ENCODE measurements around the gene GALNT15. TPM values are rescaled to one million over a fixed set of nuclear protein-coding genes. Genes with fewer than 3 reads are reported as not detected.
A peak's percentile ranks its signal among the peaks of the same experiment; 100 is the strongest.

GALNT15 gene
- total RNA-seq, 1 donor from 2014 or later: 0.08 TPM

- H3K4me1 Mint-ChIP-seq (ENCODE audit: unreplicated experiment): peaks cover 13% of the 10 kb centered on the region
- H3K9me3 Mint-ChIP-seq (ENCODE audit: unreplicated experiment): no peaks in the 10 kb centered on the region
- no peak overlapping the region for H3K27ac Mint-ChIP-seq (ENCODE audit: unreplicated experiment)
- peaks cover 13% of the 10 kb centered on the region for H3K27me3 Mint-ChIP-seq (ENCODE audit: unreplicated experiment)
- no peak for DNase-seq (ENCODE audit: low spot score)
- no peaks in the 10 kb centered on the region for H3K36me3 Mint-ChIP-seq (ENCODE audit: low read depth, unreplicated experiment)
- no peak overlapping the region for H3K4me3 Mint-ChIP-seq (ENCODE audit: unreplicated experiment)
- TF ChIP-seq CTCF (IDR thresholded peaks at IDR 0.05; ENCODE audit: unreplicated experiment): no peak
Observed at GRCh38 chr3:16242177-16242576, 67.7 kb downstream of the GALNT15 start.

GRCh38 chr3:16243706-16244490 is 69.4 kb downstream of the GALNT15 start:
- peaks cover 13% of the 10 kb centered on the region for H3K4me1 Mint-ChIP-seq (ENCODE audit: unreplicated experiment)
- no peaks in the 10 kb centered on the region for H3K9me3 Mint-ChIP-seq (ENCODE audit: unreplicated experiment)
- no peak for DNase-seq (ENCODE audit: low spot score)
- H3K27ac Mint-ChIP-seq (ENCODE audit: unreplicated experiment): no peak overlapping the region
- no peaks in the 10 kb centered on the region for H3K36me3 Mint-ChIP-seq (ENCODE audit: low read depth, unreplicated experiment)
- peaks cover 13% of the 10 kb centered on the region for H3K27me3 Mint-ChIP-seq (ENCODE audit: unreplicated experiment)
- no peak for TF ChIP-seq CTCF (IDR thresholded peaks at IDR 0.05; ENCODE audit: unreplicated experiment)
- no peak overlapping the region for H3K4me3 Mint-ChIP-seq (ENCODE audit: unreplicated experiment)

- Mint-ChIP-seq H3K9me3 (ENCODE audit: unreplicated experiment) (no peaks in the 10 kb centered on the region), H3K27ac (ENCODE audit: unreplicated experiment) (no peak overlapping the region), H3K36me3 (ENCODE audit: low read depth, unreplicated experiment) (no peaks in the 10 kb centered on the region), H3K4me3 (ENCODE audit: unreplicated experiment) (no peak overlapping the region), H3K27me3 (ENCODE audit: unreplicated experiment) (peaks cover 12% of the 10 kb centered on the region), H3K4me1 (ENCODE audit: unreplicated experiment) (peaks cover 13% of the 10 kb centered on the region)
- no peak for TF ChIP-seq CTCF (IDR thresholded peaks at IDR 0.05; ENCODE audit: unreplicated experiment)
- no peak for DNase-seq (ENCODE audit: low spot score)
Observed at GRCh38 chr3:16245609-16246008, 71.1 kb downstream of the GALNT15 start.

GRCh38 chr3:16247282-16248061 is 73.0 kb downstream of the GALNT15 start:
- Mint-ChIP-seq H3K27ac (ENCODE audit: unreplicated experiment) (no peak overlapping the region), H3K4me1 (ENCODE audit: unreplicated experiment) (peaks cover 19% of the 10 kb centered on the region), H3K27me3 (ENCODE audit: unreplicated experiment) (peaks cover 10% of the 10 kb centered on the region), H3K9me3 (ENCODE audit: unreplicated experiment) (no peaks in the 10 kb centered on the region), H3K4me3 (ENCODE audit: unreplicated experiment) (no peak overlapping the region), H3K36me3 (ENCODE audit: low read depth, unreplicated experiment) (no peaks in the 10 kb centered on the region)
- TF ChIP-seq CTCF (IDR thresholded peaks at IDR 0.05; ENCODE audit: unreplicated experiment): peak; percentile 90
- DNase-seq (ENCODE audit: low spot score): peak; percentile 83

GRCh38 chr3:16248556-16248955 is 74.1 kb downstream of the GALNT15 start:
- Mint-ChIP-seq H3K9me3 (ENCODE audit: unreplicated experiment) (no peaks in the 10 kb centered on the region), H3K4me1 (ENCODE audit: unreplicated experiment) (peaks cover 17% of the 10 kb centered on the region), H3K27me3 (ENCODE audit: unreplicated experiment) (peaks cover 7% of the 10 kb centered on the region), H3K27ac (ENCODE audit: unreplicated experiment) (no peak overlapping the region), H3K4me3 (ENCODE audit: unreplicated experiment) (no peak overlapping the region), H3K36me3 (ENCODE audit: low read depth, unreplicated experiment) (no peaks in the 10 kb centered on the region)
- no peak for TF ChIP-seq CTCF (IDR thresholded peaks at IDR 0.05; ENCODE audit: unreplicated experiment)
- no peak for DNase-seq (ENCODE audit: low spot score)

Data from endothelial cell (in vitro differentiated cells).